Smooth muscle cell (in vitro differentiated cells): ENCODE results near the gene ARL10. TPM values are rescaled to one million over a fixed set of nuclear protein-coding genes. Genes with fewer than 3 reads are reported as not detected.

ENCODE experiments used
- DNase-seq: peaks from one replicate; lab custom pipeline; 2025; ENCODE audit not compliant: unreplicated experiment; lab: John Stamatoyannopoulos, UW
- H2AFZ ChIP-seq: fragments of 200-600 bp; sonication (generic); 2 replicates; pipeline ENCODE4 v1.6.0; 2016; ENCODE audit warnings: antibody characterized with exemption, low read depth, mild to moderate bottlenecking
- H3F3A ChIP-seq: fragments of 200-600 bp; sonication (generic); 2 replicates; pipeline ENCODE4 v1.6.0; 2017; ENCODE audit warnings: antibody characterized with exemption, low read depth
- H3K27ac ChIP-seq: fragments of 200-600 bp; sonication (generic); 2 replicates; pipeline ENCODE4 v1.5.1; 2016; ENCODE audit warnings: low read depth, mild to moderate bottlenecking
- H3K27me3 ChIP-seq: fragments of 200-600 bp; sonication (generic); 2 replicates; pipeline ENCODE4 v1.6.1; 2016; ENCODE audit warnings: low read depth, mild to moderate bottlenecking
- H3K36me3 ChIP-seq: fragments of 200-600 bp; sonication (generic); 2 replicates; pipeline ENCODE4 v1.5.1; 2016; ENCODE audit warnings: low read depth
- H3K4me1 ChIP-seq: fragments of 200-600 bp; sonication (generic); 2 replicates; pipeline ENCODE4 v1.5.1; 2016; ENCODE audit warnings: low read depth
- H3K4me2 ChIP-seq: fragments of 200-600 bp; sonication (generic); 2 replicates; pipeline ENCODE4 v1.6.0; 2016; ENCODE audit warnings: mild to moderate bottlenecking
- H3K4me3 ChIP-seq: fragments of 200-600 bp; sonication (generic); 2 replicates; pipeline ENCODE4 v1.5.1; 2016; ENCODE audit warnings: mild to moderate bottlenecking
- H3K79me2 ChIP-seq: fragments of 200-600 bp; sonication (generic); 2 replicates; pipeline ENCODE4 v1.6.0; 2016; ENCODE audit warnings: low read depth, mild to moderate bottlenecking
- H3K9ac ChIP-seq: fragments of 200-600 bp; sonication (generic); 2 replicates; pipeline ENCODE4 v1.6.0; 2016; ENCODE audit warnings: low read depth
- H3K9me3 ChIP-seq: fragments of 200-600 bp; sonication (generic); replicated peaks from 2 replicates; pipeline ENCODE4 v1.5.1; 2016; ENCODE audit warnings: low read depth
- H4K20me1 ChIP-seq: fragments of 200-600 bp; sonication (generic); 2 replicates; pipeline ENCODE4 v1.6.0; 2016; ENCODE audit warnings: low read depth
- whole genome bisulfite sequencing: methylation state at CpG from one replicate; pipeline ENCODE4 v1.1.7; 2016; ENCODE audit warnings: low lambda C conversion rate; 5-methylcytosine and 5-hydroxymethylcytosine counted together
- polyA plus RNA-seq: library from polyadenylated mRNA; unstranded; fragments of >200 nt; fragmentation: Nextera tagmentation; extraction: Ambion mirVana; gene quantifications from 2 replicates; pipeline ENCODE4 v1.2.1, GENCODE V29; 2016
- total RNA-seq: library from RNA; depleted of rRNA; stranded (reverse); fragments of >200 nt; gene quantifications from 2 replicates; pipeline ENCODE4 v1.2.3, GENCODE V29; 2014
- TF ChIP-seq, protein P1 (sequence below): fragments of 200-600 bp; sonication (generic); IDR thresholded peaks from 2 replicates; pipeline ENCODE4 v1.5.1; 2017; ENCODE audit warnings: borderline replicate concordance, mild to moderate bottlenecking, antibody characterized with exemption; ENCODE audit not compliant: insufficient read depth, poor library complexity, severe bottlenecking

ARL10 gene
- total and polyA plus RNA-seq, 2 experiments from 2014 or later, result 5.6 to 10.7 TPM

DNA sequence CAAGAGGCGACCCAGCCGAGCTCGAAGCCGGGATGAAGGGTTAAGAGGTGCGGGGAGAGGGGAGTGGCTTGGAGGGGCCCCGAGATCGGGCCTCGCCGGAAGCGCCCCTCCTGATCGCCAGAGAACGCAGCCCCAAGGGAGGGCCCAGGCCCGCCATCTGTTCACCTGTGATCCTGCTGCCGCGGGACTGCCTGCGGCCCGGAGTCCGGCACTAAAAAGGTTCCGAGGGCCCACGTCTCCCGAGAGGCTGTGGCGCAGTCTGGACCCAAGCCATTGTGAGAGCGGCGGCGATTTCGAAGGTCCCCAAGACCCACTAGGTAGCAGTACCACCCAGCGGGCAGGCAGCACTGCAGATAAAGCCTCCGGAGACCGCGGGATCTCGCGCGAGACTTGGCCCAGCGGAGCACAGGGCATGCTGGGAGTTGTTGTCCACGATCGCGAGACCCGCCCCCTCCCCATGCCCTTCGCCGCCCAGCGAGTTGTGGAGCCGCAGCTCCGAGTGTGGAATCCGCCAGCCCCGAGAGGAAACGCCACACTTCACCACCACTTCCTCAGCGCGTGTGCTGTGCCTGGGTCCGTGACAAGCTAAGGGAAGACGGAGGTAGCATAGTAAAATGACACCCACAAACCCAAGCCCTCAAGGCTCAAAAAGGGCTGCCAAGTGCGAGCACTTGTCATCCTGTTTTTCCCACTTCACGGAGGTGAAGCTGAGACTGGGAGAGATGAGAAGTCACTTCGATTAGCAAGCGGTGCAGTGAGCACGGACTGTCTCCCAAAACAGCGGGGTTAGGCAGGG lies 3.7 kb upstream of the ARL10 start, which contains the start of gene KIAA1191:
Gene KIAA1191, minus strand, starts transcription at position 328 of the 796 bp plus-strand sequence. CDS start 2,256 bp downstream, outside the sequence.
- H3K27ac ChIP-seq, result no peak within 1 kb of the TSS
- TF ChIP-seq, protein P1, sequence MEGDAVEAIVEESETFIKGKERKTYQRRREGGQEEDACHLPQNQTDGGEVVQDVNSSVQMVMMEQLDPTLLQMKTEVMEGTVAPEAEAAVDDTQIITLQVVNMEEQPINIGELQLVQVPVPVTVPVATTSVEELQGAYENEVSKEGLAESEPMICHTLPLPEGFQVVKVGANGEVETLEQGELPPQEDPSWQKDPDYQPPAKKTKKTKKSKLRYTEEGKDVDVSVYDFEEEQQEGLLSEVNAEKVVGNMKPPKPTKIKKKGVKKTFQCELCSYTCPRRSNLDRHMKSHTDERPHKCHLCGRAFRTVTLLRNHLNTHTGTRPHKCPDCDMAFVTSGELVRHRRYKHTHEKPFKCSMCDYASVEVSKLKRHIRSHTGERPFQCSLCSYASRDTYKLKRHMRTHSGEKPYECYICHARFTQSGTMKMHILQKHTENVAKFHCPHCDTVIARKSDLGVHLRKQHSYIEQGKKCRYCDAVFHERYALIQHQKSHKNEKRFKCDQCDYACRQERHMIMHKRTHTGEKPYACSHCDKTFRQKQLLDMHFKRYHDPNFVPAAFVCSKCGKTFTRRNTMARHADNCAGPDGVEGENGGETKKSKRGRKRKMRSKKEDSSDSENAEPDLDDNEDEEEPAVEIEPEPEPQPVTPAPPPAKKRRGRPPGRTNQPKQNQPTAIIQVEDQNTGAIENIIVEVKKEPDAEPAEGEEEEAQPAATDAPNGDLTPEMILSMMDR, result no peak
- DNase-seq, result peak; percentile 76
- peak within 1 kb of the TSS; percentile 96 for H3K9ac ChIP-seq
- H3K9me3 ChIP-seq, result no peaks in the 10 kb centered on the region
- no peaks in the 10 kb centered on the region for H3K36me3 ChIP-seq
- H3K27me3 ChIP-seq, result no peaks in the 10 kb centered on the region
- H3K4me1 ChIP-seq, result peaks cover 10% of the 10 kb centered on the region
- WGBS, result under 1% methylated on average over 56 of the region's 56 CpGs
- peak within 1 kb of the TSS; percentile 98 for H3K4me3 ChIP-seq
- H4K20me1 ChIP-seq, result peaks cover 30% of the 10 kb centered on the region
- H3K4me2 ChIP-seq, result peak within 1 kb of the TSS; percentile 97
- peak within 1 kb of the TSS; percentile 91 for H2AFZ ChIP-seq
- H3K79me2 ChIP-seq, result peaks cover 47% of the 10 kb centered on the region
- H3F3A ChIP-seq, result no peaks in the 10 kb centered on the region

DNA sequence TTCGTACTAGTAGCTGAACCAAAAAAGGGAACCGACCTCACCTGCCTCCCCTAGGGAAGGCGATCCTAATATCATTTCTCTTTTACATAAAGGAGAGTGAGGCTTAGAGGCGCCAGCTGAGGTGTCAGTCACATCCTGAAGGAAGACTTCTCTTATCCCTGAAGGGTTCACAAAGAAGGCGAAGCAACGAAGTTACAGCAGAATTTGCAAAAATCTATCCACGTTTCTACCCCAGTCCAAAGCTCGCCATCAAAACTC lies 3.1 kb upstream of the ARL10 start:
- peaks cover 11% of the 10 kb centered on the region for H3K4me1 ChIP-seq
- H3K4me3 ChIP-seq, result peak overlapping the region; percentile 98
- H4K20me1 ChIP-seq, result peaks cover 24% of the 10 kb centered on the region
- H3K9me3 ChIP-seq, result no peaks in the 10 kb centered on the region
- peaks cover 42% of the 10 kb centered on the region for H3K79me2 ChIP-seq
- no peak overlapping the region for H3K27ac ChIP-seq
- no peak for DNase-seq
- H3K36me3 ChIP-seq, result no peaks in the 10 kb centered on the region
- H3K27me3 ChIP-seq, result no peaks in the 10 kb centered on the region
- WGBS, result 48% methylated on average over 8 of the region's 8 CpGs
- H3K4me2 ChIP-seq, result peak overlapping the region; percentile 97
- peak overlapping the region; percentile 79 for H2AFZ ChIP-seq
- H3F3A ChIP-seq, result no peaks in the 10 kb centered on the region
- TF ChIP-seq, protein P1, result no peak
- peak overlapping the region; percentile 12 for H3K9ac ChIP-seq

DNA sequence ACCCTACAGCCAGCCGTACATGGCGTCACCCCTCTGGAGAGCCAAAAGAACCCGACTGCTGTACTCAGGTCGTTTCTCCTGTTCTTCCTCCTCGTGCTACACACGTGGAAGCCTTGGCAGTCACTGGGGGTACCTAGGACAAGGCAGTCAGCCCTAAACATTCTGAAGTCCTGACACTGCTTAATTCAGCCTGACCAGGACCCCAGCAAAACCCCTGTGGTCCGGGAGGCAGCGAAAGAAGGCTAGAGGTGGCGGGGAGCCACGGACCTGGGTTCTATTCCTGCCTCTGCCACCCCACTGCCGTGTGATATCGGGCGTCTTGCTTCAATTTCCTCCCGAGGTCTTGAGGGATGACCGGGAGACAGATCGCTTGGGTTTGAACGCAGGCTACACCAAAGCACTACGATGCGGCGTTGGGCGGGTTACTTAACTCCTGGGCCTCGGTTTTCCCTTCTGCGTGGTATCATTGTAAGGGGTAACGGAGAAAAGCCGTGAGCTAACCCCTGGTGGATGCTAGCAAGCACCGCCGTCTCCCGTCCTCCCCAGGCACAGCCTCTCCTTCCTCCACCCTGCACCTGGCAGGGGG lies 429 bp upstream of the ARL10 start:
- 44% methylated on average over 28 of the region's 28 CpGs for WGBS
- Histone ChIP-seq H3K27me3 (no peaks in the 10 kb centered on the region), H3K4me1 (peaks cover 11% of the 10 kb centered on the region)

More for the DNA sequence above, 429 bp upstream of the ARL10 start:
- H4K20me1 ChIP-seq, result no peaks in the 10 kb centered on the region
- H2AFZ ChIP-seq, result peak overlapping the region; percentile 92
- peak overlapping the region; percentile 85 for H3K4me3 ChIP-seq
- no peak overlapping the region for H3K27ac ChIP-seq
- no peaks in the 10 kb centered on the region for H3K9me3 ChIP-seq
- no peaks in the 10 kb centered on the region for H3F3A ChIP-seq
- no peaks in the 10 kb centered on the region for H3K36me3 ChIP-seq
- no peak for DNase-seq
- no peak overlapping the region for H3K9ac ChIP-seq
- peak overlapping the region; percentile 91 for H3K4me2 ChIP-seq
- TF ChIP-seq, protein P1, result no peak
- peaks cover 17% of the 10 kb centered on the region for H3K79me2 ChIP-seq
